GM19328 (cell line): ENCODE measurements around the gene RAVER2.

Source experiments
- ATAC-seq: cut with Tn5 transposase; IDR thresholded peaks from one replicate; pipeline ENCODE4 v1.9.1; 2021; ENCODE audit warnings: mild to moderate bottlenecking, moderate library complexity; ENCODE audit not compliant: unreplicated experiment

Gene RAVER2

DNA sequence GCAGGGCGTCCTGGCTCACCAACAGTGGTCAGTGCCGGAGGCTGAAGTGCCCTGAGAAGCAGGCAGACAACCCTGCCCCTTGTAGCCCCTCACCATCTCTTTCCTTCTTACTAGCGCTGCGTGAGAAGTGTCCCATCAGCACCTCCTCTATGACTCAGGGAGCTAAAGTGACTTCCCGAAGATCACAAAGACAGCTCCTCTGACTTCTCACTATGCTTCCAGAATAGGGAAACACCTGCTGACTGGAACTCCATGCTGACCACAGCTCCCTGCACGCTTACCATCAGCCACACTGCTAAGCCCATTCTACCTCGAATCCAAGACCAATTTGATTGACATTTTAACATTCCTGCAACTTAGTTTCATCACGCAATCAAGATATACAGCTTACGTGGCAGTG, 128.7 kb downstream of the RAVER2 start:
- ATAC-seq, result no peak

DNA sequence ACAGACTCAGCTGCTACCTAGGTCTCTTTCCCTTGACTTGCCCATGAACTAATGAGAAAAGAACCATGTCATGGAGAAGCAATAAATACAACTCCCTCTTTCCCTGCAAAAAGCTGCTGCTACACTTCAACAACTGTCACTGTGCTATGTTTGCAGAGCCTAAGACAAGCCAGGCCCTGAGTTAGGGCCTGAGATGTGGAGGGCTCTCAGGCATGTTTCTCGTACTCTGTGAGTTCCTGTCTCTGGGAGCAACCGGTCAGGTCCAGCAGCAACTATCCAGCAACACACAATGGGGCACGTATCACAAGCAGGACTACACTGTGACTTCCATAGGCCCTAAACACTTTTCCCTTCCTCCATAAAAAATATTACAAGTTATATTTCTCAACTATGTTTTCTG, 129.8 kb downstream of the RAVER2 start:
- no peak for ATAC-seq

DNA sequence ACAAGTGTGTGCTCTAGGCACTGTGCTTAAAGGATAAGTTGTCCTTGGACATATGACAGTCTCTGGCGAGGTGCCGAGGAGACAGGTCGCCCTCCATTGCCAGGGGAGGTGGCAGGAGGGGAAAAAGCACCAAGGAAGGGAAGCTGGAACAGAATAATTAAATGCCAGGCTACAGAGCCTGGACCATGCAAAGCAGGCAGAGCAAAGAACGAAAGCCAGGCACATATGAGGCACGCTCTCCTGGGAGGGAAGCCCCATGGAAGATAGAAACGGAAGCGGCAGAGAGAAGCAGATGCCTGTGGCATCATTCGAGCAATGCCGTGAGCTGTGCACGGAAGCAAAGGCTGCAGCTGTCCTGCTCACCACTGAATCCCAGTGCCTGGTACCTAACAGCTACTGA, 130.2 kb downstream of the RAVER2 start:
- no peak for ATAC-seq

DNA sequence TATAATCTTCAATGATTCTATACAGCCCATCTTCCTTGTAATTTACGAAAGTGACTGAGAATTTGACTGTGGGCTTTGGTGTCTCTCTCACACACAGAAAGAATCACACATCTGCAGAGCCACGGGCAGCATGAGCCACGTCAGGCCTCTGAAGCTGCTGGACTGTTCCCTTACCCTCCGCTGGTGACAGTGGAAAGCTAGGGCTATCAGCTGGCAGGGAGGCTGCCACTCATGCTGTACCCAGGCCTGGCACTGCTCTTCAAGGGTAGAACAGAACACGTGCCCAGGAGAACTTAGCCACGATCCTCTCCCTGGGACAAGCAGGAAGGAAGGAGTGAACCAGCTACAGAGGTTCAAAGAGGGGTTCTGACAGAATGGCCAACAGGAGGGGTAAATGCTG, 130.7 kb downstream of the RAVER2 start:
- no peak for ATAC-seq

DNA sequence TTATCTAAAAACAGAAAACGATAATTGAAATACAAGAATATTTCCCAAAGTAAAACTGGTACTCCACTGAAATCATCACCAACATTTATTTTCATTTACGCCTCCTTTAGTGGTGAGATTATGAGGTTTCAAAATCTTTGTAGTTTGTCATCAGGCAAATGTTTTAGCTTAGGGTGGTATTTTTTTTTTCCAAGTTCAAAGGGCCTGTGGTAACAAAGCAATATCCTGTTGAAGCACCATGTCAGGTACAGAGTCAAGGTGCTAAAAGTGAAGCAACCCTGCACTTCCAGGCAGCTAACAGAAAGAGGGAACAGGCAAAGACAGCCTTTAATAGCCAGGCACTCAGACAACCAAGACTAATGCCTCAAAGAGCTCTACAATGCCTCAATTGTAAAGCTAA, 132.3 kb downstream of the RAVER2 start:
- no peak for ATAC-seq

DNA sequence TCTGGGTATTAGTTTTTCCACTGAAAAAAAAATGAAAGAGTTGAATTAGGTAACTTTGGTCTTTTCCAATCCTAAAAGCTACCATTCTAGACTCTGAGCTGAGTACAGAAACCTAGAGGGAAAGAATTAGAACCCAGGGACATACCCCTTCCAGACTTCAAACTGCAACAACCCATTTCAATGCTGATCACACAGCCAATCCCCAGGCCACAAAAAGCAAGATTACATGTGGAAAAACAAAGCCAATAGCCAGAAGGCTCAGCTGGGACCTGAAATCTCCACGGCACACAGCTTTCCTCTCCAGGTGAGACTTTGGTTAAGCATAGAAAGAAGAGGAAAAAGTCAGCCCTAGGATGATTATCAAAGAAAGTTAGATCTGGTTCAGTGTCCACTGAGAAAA, 132.7 kb downstream of the RAVER2 start:
- ATAC-seq, result no peak

DNA sequence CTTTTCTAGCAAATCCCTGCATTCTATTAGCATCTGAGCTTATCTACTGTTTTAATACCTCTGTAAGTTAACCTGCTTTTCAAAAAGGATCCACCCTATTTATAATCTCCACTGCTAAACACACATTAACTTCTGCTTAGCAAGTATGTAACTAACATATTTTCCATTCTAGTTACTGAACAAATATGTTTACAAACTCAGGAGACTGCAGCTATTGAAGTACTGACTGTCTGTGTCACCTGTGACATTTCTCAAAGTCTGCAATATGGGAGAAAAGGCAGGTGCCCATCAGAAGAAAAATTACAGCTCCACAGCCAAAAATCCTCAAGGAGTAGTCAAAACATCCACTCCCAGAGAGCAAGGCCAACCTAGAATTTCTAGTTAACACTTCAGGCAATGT, 133.2 kb downstream of the RAVER2 start:
- no peak for ATAC-seq

DNA sequence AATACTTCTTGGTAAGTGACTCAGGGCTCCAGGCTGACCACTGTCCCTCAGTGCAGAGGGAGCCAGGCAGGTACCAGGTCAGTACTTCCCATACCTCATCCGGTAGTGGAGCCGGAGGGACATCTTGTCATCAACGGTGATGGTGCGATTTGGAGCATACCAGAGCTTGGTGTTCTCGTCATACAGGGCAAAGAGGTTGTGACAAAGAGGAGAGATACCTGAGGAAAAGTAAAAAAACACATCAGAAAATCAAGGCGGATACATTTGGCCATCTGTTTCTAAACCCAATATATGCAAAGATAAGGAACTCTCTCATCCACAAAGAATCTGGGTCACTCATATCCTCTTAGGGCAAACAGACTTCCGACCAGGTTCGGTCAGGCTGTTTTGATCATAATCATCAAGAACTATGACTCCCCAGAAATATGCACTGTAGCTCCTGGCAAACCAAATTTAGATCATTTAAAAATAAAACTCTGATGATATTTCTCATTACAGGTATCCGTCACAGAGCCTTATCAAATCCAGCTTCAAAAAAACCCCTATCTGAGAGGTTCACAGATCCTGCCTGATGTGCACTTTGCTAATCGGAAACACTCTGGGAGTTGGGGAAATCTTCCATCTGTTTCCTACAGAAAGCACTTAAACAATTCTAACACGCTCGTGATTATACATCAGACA, 134.2 kb downstream of the RAVER2 start:
- no peak for ATAC-seq

DNA sequence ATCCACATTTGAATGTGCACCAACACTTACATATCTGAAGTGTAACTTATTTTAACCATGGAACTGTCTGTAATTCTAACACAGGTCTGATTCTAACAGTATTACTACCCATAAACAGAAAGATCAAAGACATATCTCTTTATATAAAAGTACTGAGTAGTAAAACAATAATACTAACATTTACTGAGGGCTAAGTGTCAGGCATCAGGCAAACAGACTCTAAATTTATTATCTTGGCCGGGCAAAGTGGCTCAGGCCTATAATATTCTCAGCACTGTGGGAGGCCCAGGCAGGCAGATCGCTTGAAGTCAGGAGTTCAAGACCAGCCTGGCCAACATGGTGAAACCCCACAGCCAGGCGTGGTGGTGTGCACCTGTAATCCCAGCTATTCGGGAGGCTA, 135.6 kb downstream of the RAVER2 start:
- no peak for ATAC-seq

DNA sequence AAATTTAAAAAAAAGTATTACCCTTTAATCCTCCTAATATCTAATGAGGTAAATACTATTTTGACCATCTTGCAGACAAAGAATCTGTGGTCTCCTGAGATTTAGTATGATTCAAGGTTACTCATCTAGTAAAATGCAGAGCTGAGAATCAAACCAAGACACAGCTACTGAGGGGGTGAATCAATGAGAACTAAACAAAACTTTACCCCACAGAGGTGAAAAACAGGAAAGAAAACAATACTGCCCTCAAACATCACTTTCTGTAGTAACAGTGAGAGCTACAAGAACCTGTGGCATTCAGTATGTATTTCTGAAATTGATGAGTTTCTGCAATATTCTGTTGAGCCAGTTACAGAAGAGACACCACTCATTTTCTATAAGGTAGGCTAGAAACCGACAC, 136.4 kb downstream of the RAVER2 start:
- no peak for ATAC-seq
